Measurements from ENCODE around the gene CYP1A2.

DNA sequence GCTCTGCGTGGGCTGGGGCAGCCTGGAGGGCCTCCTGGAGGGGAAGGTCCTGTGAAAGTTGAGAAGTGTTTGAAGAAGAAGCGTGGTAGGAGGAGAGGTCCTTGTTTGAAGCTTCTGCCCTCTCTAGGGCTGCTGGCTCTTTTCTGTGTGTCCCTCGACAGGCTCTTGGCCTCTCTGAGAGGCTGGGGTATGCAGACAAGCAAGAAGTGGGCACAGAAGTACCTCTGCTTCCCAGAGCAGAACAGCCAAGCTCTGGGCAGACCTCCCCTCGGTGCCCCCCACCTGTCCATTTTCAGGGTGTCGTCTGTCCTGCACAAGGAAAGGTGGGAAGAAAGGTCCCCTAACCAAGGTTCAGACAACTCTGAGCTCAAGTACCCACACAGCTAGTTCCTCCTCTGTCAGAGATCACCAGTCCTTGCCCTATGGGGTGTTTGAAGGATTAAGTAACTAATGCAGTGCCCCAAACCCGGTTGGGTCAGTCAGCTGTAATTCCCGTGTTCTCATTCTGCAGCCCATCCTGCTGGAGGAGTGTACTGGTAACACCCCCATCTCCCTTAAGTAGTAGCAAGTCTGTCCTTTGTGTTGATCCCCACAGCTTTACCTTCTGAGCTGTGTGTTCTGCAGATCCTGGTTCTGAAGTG is 39.5 kb downstream of the CYP1A2 start:
- TF ChIP-seq CTCF (IDR thresholded peaks at IDR 0.05) (no peak), EZH2 (IDR thresholded peaks at IDR 0.05; ENCODE audit: borderline replicate concordance, insufficient read depth, low read depth, low read length, poor library complexity, severe bottlenecking) (no peak)
